Occipital lobe (tissue), 2 donors: ENCODE results near the gene PRG2. TPM values are rescaled to one million over a fixed set of nuclear protein-coding genes. Genes with fewer than 3 reads are reported as not detected.
"Not testable (repeated sequence)": the region's sequence is repeated elsewhere in the genome, so short reads cannot be mapped to it uniquely, and the experiment has no call there.

ENCODE experiments used
- DNase-seq: peaks from one replicate; lab custom pipeline; 2025; lab: John Stamatoyannopoulos, UW
- total RNA-seq: library from RNA; depleted of rRNA; stranded (reverse); fragments of >200 nt; gene quantifications from one replicate; pipeline ENCODE4 v1.2.3, GENCODE V29; 2014

Gene PRG2
- total RNA-seq, 1 donor from 2014 or later = not detected

- DNase-seq = no peak
Observed at GRCh38 chr11:57419146-57419545, 28.7 kb upstream of the PRG2 start.

DNA sequence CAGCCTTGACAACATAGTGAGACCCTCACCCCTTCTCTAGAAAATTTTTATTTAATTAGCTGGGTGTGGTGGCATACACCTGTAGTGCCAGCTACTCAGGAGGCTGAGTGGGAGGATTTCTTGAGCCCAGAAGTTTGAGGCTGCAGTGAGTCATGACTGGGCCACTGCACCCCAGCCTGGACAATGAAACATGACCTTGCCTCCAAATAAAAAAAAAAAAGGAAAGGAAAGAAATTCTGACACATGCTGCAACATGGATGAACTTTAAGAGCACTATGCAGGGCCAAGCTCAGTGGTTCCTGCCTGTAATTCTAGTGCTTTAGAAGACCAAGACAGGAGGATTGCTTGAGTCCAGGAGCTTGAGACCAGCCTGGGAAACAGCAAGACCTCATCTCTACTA, 27.7 kb upstream of the PRG2 start:
- DNase-seq = no peak

GRCh38 chr11:57417056-57417455, 26.6 kb upstream of the PRG2 start:
- no peak for DNase-seq

GRCh38 chr11:57416436-57416835, 26.0 kb upstream of the PRG2 start:
- DNase-seq = no peak

GRCh38 chr11:57414612-57415212, 24.3 kb upstream of the PRG2 start:
- DNase-seq = no peak

DNA sequence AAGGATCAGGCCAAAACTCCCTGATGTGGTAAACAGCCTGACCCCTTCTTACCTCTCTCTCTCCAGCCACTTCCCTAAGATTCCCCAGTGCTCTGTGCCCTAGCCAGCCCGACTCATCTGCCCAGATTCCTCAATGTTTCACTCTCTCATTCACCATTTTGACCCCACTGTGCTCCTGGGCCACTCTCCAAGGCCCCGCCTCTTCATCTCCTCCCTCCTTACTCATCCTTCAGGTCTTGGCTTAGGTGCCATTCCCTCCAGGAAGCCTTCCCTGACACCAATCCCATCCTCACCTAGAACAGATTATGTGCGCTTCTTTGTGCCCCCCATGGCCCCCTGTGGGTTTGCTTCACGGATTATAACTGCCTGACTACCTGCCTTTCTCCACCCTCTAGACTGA, 23.2 kb upstream of the PRG2 start:
- DNase-seq = no peak

DNA sequence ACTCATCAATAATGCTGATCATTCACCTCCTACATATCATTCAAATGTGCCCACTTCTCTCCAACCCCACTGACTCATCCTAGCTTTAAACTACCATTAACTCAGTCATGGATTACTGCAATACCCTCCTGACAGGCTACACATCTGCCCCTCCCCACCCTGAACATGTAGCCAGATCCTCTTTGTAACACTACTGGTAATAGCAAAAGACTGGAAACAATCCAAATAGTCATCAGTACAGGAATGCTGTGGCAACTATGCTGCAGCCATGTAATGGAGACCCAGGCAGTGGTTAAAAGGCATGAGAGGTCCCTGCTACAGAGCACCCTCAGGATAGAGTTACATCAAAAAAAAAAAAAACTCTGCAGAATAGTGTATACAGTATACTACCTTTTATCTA, 19.8 kb upstream of the PRG2 start:
- no peak for DNase-seq

- no peak for DNase-seq
Observed at GRCh38 chr11:57409321-57410100, 19.1 kb upstream of the PRG2 start.

GRCh38 chr11:57408771-57409170, 18.3 kb upstream of the PRG2 start:
- no peak for DNase-seq

GRCh38 chr11:57407941-57408475, 17.6 kb upstream of the PRG2 start:
- DNase-seq = no peak

GRCh38 chr11:57407010-57407920, 16.8 kb upstream of the PRG2 start:
- DNase-seq = no peak

- DNase-seq = no peak
Observed at GRCh38 chr11:57406337-57406904, 16.0 kb upstream of the PRG2 start.

DNA sequence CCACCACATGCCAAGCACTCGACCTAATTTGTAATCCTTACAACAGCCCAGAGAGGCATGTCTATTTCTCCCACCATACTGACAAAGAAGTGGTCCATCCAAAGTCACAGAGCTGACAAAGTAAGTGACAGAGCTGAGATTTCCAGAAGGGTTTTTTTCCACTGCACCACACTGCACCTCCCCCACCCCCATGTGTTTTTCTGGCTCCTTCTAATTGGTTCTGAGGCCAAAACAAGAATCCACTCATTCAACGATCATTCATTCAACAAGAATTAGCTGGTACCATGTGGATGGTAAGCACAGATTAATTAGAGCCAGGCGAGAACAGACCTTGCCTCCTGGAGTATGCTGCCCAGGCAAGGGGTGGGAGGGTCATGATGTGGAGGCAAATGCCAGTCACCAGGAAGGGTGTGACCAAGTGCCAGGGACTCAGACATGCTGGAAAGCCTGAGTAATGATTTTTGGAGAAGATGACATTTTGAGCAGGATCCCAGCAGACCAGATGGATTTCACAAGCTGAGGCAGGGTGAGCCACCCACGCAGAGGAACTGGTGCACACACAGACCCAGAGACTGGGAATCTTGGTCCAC, 14.9 kb upstream of the PRG2 start:
- DNase-seq = no peak

GRCh38 chr11:57403802-57404147, 13.3 kb upstream of the PRG2 start:
- DNase-seq = no peak

DNA sequence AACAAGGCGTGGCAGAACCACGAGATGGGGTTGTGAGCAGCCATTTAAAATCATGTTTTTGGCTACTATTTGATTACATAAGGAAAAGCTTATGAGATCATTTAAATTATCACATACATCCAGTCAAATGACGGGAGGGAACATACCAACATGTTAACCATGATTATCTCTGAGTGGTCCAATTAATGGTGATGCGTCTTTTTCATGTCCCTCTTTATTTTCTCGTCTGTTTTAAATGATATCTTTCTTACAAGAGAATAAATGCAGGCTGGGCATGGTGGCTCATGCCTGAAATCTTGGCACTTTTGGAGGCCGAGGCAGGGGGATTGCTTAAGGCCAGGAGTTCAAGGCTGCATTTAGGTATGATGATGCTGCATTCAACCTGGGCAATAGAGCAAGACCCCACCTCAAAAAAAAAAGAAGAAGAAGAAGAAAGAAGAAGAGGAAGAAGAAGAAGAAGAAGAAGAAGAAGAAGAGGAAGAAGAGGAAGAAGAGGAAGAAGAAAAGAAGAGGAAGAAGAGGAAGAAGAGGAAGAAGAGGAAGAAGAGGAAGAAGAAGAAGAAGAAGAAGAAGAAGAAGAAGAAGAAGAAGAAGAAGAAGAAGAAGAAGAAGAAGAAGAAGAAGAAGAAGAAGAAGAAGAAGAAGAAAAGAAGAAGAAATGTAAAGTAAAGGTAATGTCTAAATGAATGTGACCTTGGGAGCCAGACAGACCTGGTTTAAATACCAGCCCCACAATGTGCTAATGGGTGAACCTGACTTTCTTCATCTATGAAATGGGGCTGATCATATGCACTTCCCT, 12.8 kb upstream of the PRG2 start:
- not testable (repeated sequence) for DNase-seq

DNA sequence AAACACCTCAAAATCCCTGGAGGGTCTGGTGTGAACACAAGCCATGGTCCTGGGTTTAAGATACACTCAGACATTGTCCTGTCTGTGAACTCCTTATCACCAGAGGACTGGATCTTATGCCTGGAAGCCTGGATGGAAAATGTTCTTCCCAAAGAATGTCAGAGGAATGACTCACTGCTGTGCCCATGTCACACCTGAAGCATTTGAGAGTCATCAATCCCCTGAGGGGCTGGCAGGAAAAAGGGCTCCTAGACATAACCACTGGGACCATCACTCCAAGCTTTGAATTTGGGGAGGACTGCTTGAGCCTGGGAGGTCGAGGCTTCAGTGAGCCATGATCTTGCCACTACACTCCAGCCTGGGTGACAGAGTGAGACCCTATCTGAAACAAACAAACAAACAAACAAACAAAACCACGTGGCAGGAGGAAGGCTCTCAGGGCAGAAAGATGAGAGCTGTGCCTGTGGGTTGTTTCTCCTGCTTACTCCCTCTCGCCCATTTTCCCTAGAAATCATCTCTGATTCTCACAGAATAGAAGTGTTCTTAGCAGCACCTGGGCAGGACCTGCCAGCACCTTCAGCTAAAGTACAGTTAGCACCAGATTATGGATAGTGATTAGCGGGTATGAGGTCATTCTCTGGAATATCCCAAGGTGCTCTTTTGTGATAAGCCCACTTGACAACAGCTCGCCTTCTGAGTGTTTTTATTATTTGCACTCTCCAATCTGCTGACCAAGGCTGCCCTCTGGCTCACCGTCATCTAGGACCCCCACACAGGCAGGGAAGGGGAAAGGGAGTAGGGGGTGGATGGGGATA, 11.9 kb upstream of the PRG2 start:
- DNase-seq = no peak

GRCh38 chr11:57399972-57400578, 9.6 kb upstream of the PRG2 start:
- DNase-seq = no peak

- DNase-seq = no peak
Observed at GRCh38 chr11:57399221-57399620, 8.8 kb upstream of the PRG2 start.

DNA sequence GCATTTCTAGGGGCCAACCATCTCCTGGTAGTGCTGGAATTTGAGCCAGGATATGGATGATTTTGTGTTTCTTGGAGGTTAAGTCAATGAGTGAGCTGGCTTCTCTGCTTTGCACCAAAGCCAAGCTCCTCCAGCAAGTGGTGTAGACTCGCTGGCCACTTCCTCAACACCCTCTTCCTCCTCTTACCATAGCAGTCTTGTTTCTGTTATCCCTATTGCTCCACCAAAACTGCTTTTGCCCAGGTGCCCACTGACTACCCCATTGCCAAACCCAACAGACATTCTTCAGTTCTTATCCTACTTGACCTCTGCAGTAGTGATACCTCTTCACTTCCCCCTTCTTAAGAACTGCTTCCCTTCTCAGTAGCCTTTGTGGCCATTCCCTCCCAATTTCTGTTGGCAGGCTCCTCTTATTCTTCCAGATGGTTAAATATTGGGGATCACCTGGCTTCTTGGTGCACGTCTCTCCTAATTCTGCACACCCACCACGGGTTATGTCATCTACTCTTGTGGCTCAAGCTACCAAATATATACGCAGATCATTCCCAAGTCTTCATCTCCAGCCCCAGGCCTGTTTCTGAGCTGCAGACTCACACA, 7.0 kb upstream of the PRG2 start:
- DNase-seq = no peak
